Panc1 (cell line): ENCODE data around the gene ARHGEF28. TPM values are rescaled to one million over a fixed set of nuclear protein-coding genes. Genes with fewer than 3 reads are reported as not detected.

Source experiments
- ATAC-seq: fragments of 200-7000 bp; cut with Tn5 transposase; 2 replicates; pipeline ENCODE4 v1.9.1; 2020; ENCODE audit warnings: mild to moderate bottlenecking, moderate library complexity
- BruUV-seq: library from RNA; stranded (reverse); fragments of 400-500 nt; replicated peaks from 2 replicates; lab custom pipeline; 2021; lab: Mats Ljungman, UMichigan
- CTCF ChIA-PET: fragments of 300-600 bp; sonication (Branson Sonifier 250); formaldehyde crosslinking; loops from one replicate; lab custom pipeline; 2022; ENCODE audit warnings: antibody characterized with exemption; lab: Charles Lee
- POLR2A ChIA-PET: fragments of 300-600 bp; sonication (Branson Sonifier 250); formaldehyde crosslinking; loops from one replicate; lab custom pipeline; 2022; ENCODE audit warnings: antibody characterized with exemption; lab: Charles Lee
- DNase-seq: peaks from one replicate; pipeline ENCODE4 v3.0.0-alpha.2; 2010; ENCODE audit warnings: low read depth, low spot score
- H3K27ac ChIP-seq: 2 replicates; pipeline ENCODE4 v1.5.1; 2011; ENCODE audit warnings: mild to moderate bottlenecking, low read length, inconsistent platforms
- H3K27me3 ChIP-seq: fragments of 200-500 bp; sonication (Bioruptor generic); 2 replicates; pipeline ENCODE4 v1.6.0; 2014; ENCODE audit warnings: low read length, inconsistent platforms; ENCODE audit not compliant: control insufficient read depth, insufficient read depth
- H3K36me3 ChIP-seq: fragments of 200-500 bp; sonication (Bioruptor generic); 2 replicates; pipeline ENCODE4 v1.5.1; 2014; ENCODE audit warnings: inconsistent platforms, mild to moderate bottlenecking, low read length, moderate library complexity; ENCODE audit not compliant: control insufficient read depth, insufficient read depth
- H3K4me1 ChIP-seq: 2 replicates; pipeline ENCODE4 v1.5.1; 2011; ENCODE audit warnings: inconsistent platforms, mild to moderate bottlenecking, low read length, moderate library complexity; ENCODE audit not compliant: control insufficient read depth, insufficient read depth
- H3K4me3 ChIP-seq, 2 experiments: 2 replicates each; pipeline ENCODE4 v1.5.1; 2011 to 2012; ENCODE audit warnings: low read depth in 2 of 2, low read length in 2 of 2, mild to moderate bottlenecking in 2 of 2, inconsistent platforms in 1 of 2, moderate library complexity in 1 of 2
- H3K9me3 ChIP-seq: fragments of 200-500 bp; sonication (Bioruptor generic); 2 replicates; pipeline ENCODE4 v1.5.1; 2014; ENCODE audit warnings: low read depth, mild to moderate bottlenecking, inconsistent platforms, low read length, moderate library complexity; ENCODE audit not compliant: control insufficient read depth, insufficient read depth
- CTCF ChIP-seq: fragments of 450-650 bp; IDR thresholded peaks from 2 replicates; pipeline ENCODE4 v1.5.1; 2017; ENCODE audit warnings: mild to moderate bottlenecking
- POLR2AphosphoS5 ChIP-seq: IDR thresholded peaks from 2 replicates; pipeline ENCODE4 v1.6.1; 2012; ENCODE audit warnings: mild to moderate bottlenecking, low read depth, low read length, moderate library complexity
- REST ChIP-seq, 2 experiments: IDR thresholded peaks; 2 replicates each; pipeline ENCODE4 v1.6.1; 2011 to 2012; ENCODE audit warnings: low read depth in 2 of 2, control low read depth in 1 of 2, low read length in 1 of 2, mild to moderate bottlenecking in 1 of 2, moderate library complexity in 1 of 2; ENCODE audit not compliant: insufficient read depth in 1 of 2
- SIN3A ChIP-seq: IDR thresholded peaks from 2 replicates; pipeline ENCODE4 v1.6.1; 2012; ENCODE audit warnings: low read depth, mild to moderate bottlenecking, low read length, moderate library complexity, borderline replicate concordance; ENCODE audit not compliant: insufficient read depth
- TCF7L2 ChIP-seq: IDR thresholded peaks from 2 replicates; pipeline ENCODE4 v1.6.1; 2011; ENCODE audit warnings: mild to moderate bottlenecking, low read depth, low read length, inconsistent platforms
- in situ Hi-C: cut with HindIII; loops from 2 replicates; pipeline ENCODE4 v1.10.0; 2016; ENCODE audit warnings: low sequenced_read_pairs, low pct_unique_long_range_greater_than_20kb
- intact Hi-C: fragments of 100-400 bp; cut with micrococcal nuclease; formaldehyde crosslinking; loops from one replicate; pipeline ENCODE4 v1.10.0; 2022; ENCODE audit not compliant: unreplicated experiment
- total RNA-seq: library from RNA; stranded (reverse); gene quantifications from one replicate; pipeline ENCODE4 v1.2.1, GENCODE V29; 2021; ENCODE audit not compliant: unreplicated experiment

Gene ARHGEF28
- total RNA-seq, 1 experiment from 2014 or later = 34.8 TPM

DNA sequence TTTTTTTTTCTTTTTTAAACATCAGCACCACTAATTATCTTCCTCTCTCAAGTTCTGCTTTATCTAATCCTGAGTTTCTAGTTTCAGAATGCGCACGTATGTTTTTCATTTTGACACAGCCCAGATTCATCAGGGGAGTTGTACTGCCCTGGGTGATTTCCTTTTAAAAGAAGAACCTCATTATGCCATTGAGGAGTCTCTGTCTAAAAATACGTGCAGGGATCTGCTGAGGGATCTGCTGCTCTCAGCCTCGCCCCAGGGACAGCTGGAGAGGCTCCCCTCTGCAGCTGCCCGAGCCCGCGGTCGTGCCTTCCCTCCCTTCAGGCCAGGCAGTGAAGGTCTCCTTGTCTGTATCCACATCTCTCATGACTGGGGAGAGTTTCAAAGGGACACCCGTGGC is 273.1 kb downstream of the ARHGEF28 start:
- Histone ChIP-seq H3K9me3 (no peaks in the 10 kb centered on the region), H3K27me3 (no peaks in the 10 kb centered on the region), H3K4me1 (peaks cover 11% of the 10 kb centered on the region), H3K4me3 (no peak overlapping the region), H3K36me3 (peaks cover 2% of the 10 kb centered on the region; the same call in 1 of the 2 replicates), H3K27ac (no peak overlapping the region)
- no TSS peak for BruUV-seq
- CTCF ChIA-PET = no interaction called here
- POLR2A ChIA-PET = no interaction called here
- in situ Hi-C loops = no loop called here
- ATAC-seq = no peak
- intact Hi-C loops = no loop called here
- no peak for DNase-seq
- no peak for TF ChIP-seq SIN3A

DNA sequence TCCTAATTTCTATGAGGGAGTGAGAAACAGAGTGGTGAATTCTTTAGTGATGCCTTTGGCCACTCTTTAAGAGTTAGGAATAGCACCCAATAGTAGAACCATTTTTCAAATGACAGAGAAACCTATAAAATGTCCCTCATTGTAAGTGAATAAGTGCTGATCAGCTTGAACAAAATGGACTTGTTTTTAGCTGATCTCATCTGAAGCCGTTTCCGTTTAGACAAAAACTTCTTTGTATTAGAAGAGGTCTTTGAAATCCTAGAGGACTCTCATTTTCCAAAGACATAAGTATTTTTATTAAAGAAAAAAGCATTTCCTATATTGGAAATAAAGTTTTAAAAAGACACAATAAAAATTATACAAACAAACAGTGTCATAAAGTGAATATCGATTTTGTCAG is 273.9 kb downstream of the ARHGEF28 start:
- in situ Hi-C loops (no loop called here), intact Hi-C loops (loop anchor here (10.0 kb wide), 1 partner anchor 135 kb away; no protein-coding TSS in a partner anchor)
- BruUV-seq = no TSS peak
- Histone ChIP-seq H3K9me3 (no peaks in the 10 kb centered on the region), H3K27me3 (no peaks in the 10 kb centered on the region), H3K27ac (no peak overlapping the region), H3K4me3 (no peak overlapping the region), H3K36me3 (peaks cover 4% of the 10 kb centered on the region; the same call in 1 of the 2 replicates), H3K4me1 (peaks cover 11% of the 10 kb centered on the region)
- DNase-seq (no peak), ATAC-seq (no peak)
- POLR2A ChIA-PET = no interaction called here
- CTCF ChIA-PET = no interaction called here
- TF ChIP-seq CTCF (no peak), REST (IDR thresholded peaks at IDR 0.05; ENCODE audit: insufficient read depth in 1 of 2, low read depth in 2 of 2, low read length in 1 of 2) (no peak), POLR2AphosphoS5 (no peak), SIN3A (no peak)

GRCh38 chr5:73900566-73900965 is 274.6 kb downstream of the ARHGEF28 start:
- H3K4me3 ChIP-seq = no peak overlapping the region
- DNase-seq = no peak
- TF ChIP-seq CTCF = no peak
- TF ChIP-seq REST (IDR thresholded peaks at IDR 0.05; ENCODE audit: insufficient read depth in 1 of 2, low read depth in 2 of 2, low read length in 1 of 2) = no peak
- TF ChIP-seq SIN3A = no peak
- TF ChIP-seq TCF7L2 = no peak
- TF ChIP-seq POLR2AphosphoS5 = no peak
- H3K9me3 ChIP-seq = no peaks in the 10 kb centered on the region
- no peak for ATAC-seq
- no peak overlapping the region for H3K27ac ChIP-seq
- POLR2A ChIA-PET = no interaction called here
- in situ Hi-C loops (no loop called here), intact Hi-C loops (loop anchor here (10.0 kb wide), 1 partner anchor 134 kb away; no protein-coding TSS in a partner anchor)
- peaks cover 4% of the 10 kb centered on the region; the same call in 1 of the 2 replicates for H3K36me3 ChIP-seq
- no peaks in the 10 kb centered on the region for H3K27me3 ChIP-seq
- CTCF ChIA-PET = no interaction called here
- BruUV-seq = no TSS peak
- peaks cover 11% of the 10 kb centered on the region for H3K4me1 ChIP-seq
